BE2C (cell line): ENCODE data around the gene BZW2.

Experiments
- DNase-seq: peaks from one replicate; pipeline ENCODE4 v3.0.0-alpha.2; 2020
- H3K27me3 ChIP-seq: fragments of 250-450 bp; sonication (Bioruptor Pico); 2 replicates; pipeline ENCODE4 v1.5.1; 2020; ENCODE audit warnings: mild to moderate bottlenecking
- H3K36me3 ChIP-seq: fragments of 250-450 bp; sonication (Bioruptor Pico); 2 replicates; pipeline ENCODE4 v1.5.1; 2020; ENCODE audit warnings: mild to moderate bottlenecking
- H3K4me1 ChIP-seq: fragments of 250-450 bp; sonication (Bioruptor Pico); 2 replicates; pipeline ENCODE4 v1.5.1; 2020
- H3K4me3 ChIP-seq: 2 replicates; pipeline ENCODE4 v1.5.1; 2011; ENCODE audit warnings: low read depth, low read length
- H3K9me3 ChIP-seq: fragments of 250-450 bp; sonication (Bioruptor Pico); 2 replicates; pipeline ENCODE4 v1.5.1; 2020
- CTCF ChIP-seq: IDR thresholded peaks from 2 replicates; pipeline ENCODE4 v1.5.1; 2012; ENCODE audit warnings: mild to moderate bottlenecking, low read depth, low read length

BZW2 gene

GRCh38 chr7:16697507-16698199 lies 51.7 kb downstream of the BZW2 start:
- no peak for TF ChIP-seq CTCF
- DNase-seq = no peak
- no peaks in the 10 kb centered on the region for H3K27me3 ChIP-seq
- no peaks in the 10 kb centered on the region for H3K4me1 ChIP-seq
- peaks cover 90% of the 10 kb centered on the region for H3K36me3 ChIP-seq
- H3K9me3 ChIP-seq = no peaks in the 10 kb centered on the region
- H3K4me3 ChIP-seq = no peak overlapping the region

DNA sequence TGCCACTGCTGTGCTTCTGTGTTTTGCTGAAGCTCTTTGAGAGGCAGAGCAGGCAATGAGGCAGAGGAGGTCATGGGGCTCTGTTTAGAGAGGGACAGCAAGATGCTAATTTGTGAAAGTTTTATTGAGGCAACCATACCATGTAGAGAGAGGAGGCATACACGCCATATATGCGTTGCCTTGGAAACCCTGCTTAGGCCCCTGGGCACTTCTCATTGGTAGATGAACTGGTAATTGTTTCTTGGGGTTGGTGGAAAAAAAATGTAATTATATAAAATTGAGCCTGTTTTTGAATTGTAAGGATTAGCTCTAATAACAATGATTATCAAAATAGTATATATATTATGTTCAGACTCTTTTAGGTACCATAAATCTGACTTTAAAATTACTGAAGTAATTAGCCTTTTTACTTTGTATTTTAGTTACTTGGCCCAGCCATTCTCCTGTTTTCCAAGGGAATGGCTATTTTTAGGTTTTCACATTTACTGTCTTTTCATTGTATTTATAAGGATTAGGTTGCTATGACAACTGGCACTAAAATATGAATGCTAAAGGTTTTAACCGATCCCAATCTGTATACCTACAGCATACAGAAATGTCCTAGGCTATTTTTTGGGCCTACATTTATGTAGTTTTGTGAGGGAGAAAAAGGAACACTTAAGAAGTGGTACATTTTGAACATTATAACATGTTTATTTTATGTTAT lies 52.4 kb downstream of the BZW2 start:
- TF ChIP-seq CTCF = no peak
- no peak for DNase-seq
- no peaks in the 10 kb centered on the region for H3K4me1 ChIP-seq
- H3K9me3 ChIP-seq = no peaks in the 10 kb centered on the region
- no peak overlapping the region for H3K4me3 ChIP-seq
- peaks cover 93% of the 10 kb centered on the region for H3K36me3 ChIP-seq
- no peaks in the 10 kb centered on the region for H3K27me3 ChIP-seq

DNA sequence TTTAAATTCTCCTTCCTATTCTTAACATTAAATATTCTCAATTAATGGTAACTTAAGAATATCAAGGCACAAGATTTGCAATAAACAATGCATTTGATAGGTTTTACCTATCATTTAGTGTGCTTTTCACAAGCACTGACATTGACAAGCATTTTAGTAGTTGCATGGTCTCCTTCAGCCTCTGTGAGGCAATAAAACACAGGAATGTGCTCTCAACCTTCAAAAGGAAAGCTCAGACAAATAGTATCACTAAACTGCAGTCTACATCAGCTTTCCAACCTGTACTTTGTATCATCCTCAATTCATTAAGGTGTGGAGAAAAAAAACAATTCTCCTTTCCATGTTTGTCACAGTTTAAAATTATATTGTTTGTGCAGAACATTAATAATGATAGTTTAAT lies 56.5 kb downstream of the BZW2 start:
- Histone ChIP-seq H3K4me1 (no peaks in the 10 kb centered on the region), H3K27me3 (no peaks in the 10 kb centered on the region), H3K36me3 (peaks cover 87% of the 10 kb centered on the region), H3K9me3 (no peaks in the 10 kb centered on the region), H3K4me3 (no peak overlapping the region)
- DNase-seq = no peak
- TF ChIP-seq CTCF = no peak

DNA sequence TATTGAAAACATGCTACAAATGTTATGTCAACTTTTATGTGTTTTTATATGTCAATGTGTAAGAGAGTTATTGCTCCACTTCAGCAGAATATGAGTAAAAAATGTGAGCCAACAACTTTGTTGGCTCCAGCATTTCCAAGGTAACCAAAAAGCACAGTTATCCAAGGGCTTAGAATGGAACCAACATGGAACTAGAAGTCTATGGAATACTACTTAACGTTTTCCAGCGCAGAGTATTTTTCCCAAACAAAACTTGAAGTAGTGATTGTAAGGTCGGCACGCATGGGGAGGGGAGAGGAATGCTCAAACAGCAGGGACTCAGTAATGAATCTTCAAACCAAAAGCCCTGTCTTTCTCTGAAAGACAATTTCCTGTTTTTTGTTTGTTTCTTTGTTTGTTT lies 62.5 kb downstream of the BZW2 start:
- Histone ChIP-seq H3K9me3 (no peaks in the 10 kb centered on the region), H3K4me1 (no peaks in the 10 kb centered on the region), H3K27me3 (no peaks in the 10 kb centered on the region), H3K36me3 (peaks cover 41% of the 10 kb centered on the region), H3K4me3 (no peak overlapping the region)
- TF ChIP-seq CTCF = no peak
- no peak for DNase-seq

DNA sequence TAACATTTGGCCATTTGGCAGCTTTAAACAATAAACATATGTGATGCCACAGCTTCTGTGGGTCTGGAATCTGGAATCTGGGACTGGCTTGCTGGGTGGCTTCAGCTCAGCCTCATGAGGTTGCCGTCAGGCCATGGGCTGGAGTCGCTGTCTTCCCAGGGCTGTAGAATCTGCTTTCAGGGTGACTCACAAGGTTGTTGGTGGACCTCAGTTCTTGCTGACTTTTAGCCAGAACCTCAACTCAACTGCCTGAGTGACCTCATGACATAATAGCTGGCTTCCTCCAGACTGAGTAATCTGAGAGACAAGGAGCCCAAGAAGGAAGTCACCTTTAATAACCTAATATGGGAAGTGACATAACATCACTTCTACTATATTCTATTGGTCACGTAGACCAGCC lies 63.0 kb downstream of the BZW2 start:
- Histone ChIP-seq H3K9me3 (no peaks in the 10 kb centered on the region), H3K4me1 (no peaks in the 10 kb centered on the region), H3K4me3 (no peak overlapping the region), H3K27me3 (no peaks in the 10 kb centered on the region), H3K36me3 (peaks cover 37% of the 10 kb centered on the region)
- DNase-seq = no peak
- no peak for TF ChIP-seq CTCF

DNA sequence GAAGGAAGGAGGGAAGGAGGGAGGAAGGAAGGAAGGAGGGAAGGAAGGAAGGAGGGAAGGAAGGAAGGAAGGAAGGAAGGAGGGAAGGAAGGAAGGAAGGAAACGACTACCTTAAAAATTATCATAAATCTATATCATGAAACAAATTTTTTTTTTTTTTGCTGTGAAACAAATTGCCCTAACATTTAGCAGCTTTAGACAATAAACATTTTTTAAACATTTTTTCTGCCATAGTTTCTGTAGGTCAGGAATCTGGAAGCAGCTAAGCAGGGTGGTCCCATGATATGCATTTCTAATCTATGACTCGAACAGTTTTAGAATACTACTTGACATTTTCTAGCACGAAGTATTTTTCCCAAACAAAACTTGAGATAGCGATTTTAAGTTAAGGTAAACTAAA lies 64.7 kb downstream of the BZW2 start:
- DNase-seq = no peak
- no peak for TF ChIP-seq CTCF
- H3K27me3 ChIP-seq = no peaks in the 10 kb centered on the region
- H3K36me3 ChIP-seq = peaks cover 24% of the 10 kb centered on the region
- no peaks in the 10 kb centered on the region for H3K9me3 ChIP-seq
- H3K4me1 ChIP-seq = no peaks in the 10 kb centered on the region
- no peak overlapping the region for H3K4me3 ChIP-seq
